Suppressor macrophage treated with lipopolysaccharide for 4 hours (primary cell): Measurements from ENCODE around the gene ANGPTL7.
A peak's percentile ranks its signal among the peaks of the same experiment; 100 is the strongest.
"Not testable (repeated sequence)": the region's sequence is repeated elsewhere in the genome, so short reads cannot be mapped to it uniquely, and the experiment has no call there.

Experiments
- DNase-seq: peaks from one replicate; pipeline ENCODE4 v3.0.0-alpha.2; 2020

ANGPTL7 gene

GRCh38 chr1:11188858-11189451 is at the start of gene ANGPTL7:
ANGPTL7 (plus strand) TSS chr1:11189355; CDS start chr1:11189580, 225 bp downstream.
- no peak for DNase-seq

GRCh38 chr1:11142618-11143391 is 46.4 kb upstream of the ANGPTL7 start:
- no peak for DNase-seq

- no peak for DNase-seq
Observed at GRCh38 chr1:11143401-11143800, 45.8 kb upstream of the ANGPTL7 start.

GRCh38 chr1:11143907-11144306 is 45.2 kb upstream of the ANGPTL7 start:
- DNase-seq: no peak

GRCh38 chr1:11144570-11145256 is 44.4 kb upstream of the ANGPTL7 start:
- no peak for DNase-seq

GRCh38 chr1:11145741-11146140 is 43.4 kb upstream of the ANGPTL7 start:
- no peak for DNase-seq

- DNase-seq: no peak
Observed at GRCh38 chr1:11147197-11147770, 41.9 kb upstream of the ANGPTL7 start.

GRCh38 chr1:11150326-11150725 is 38.8 kb upstream of the ANGPTL7 start:
- DNase-seq: no peak

GRCh38 chr1:11151114-11151513 is 38.0 kb upstream of the ANGPTL7 start:
- DNase-seq: peak; percentile 46

GRCh38 chr1:11151826-11152612 is 37.1 kb upstream of the ANGPTL7 start:
- DNase-seq: no peak

GRCh38 chr1:11152755-11153154 is 36.4 kb upstream of the ANGPTL7 start:
- no peak for DNase-seq

GRCh38 chr1:11153184-11153583 is 36.0 kb upstream of the ANGPTL7 start:
- no peak for DNase-seq

- no peak for DNase-seq
Observed at GRCh38 chr1:11156441-11156840, 32.7 kb upstream of the ANGPTL7 start.

GRCh38 chr1:11156963-11157362 is 32.2 kb upstream of the ANGPTL7 start:
- DNase-seq: no peak

- no peak for DNase-seq
Observed at GRCh38 chr1:11157394-11157793, 31.8 kb upstream of the ANGPTL7 start.

GRCh38 chr1:11157867-11158266 is 31.3 kb upstream of the ANGPTL7 start:
- DNase-seq: peak; percentile 8

GRCh38 chr1:11158291-11158690 is 30.9 kb upstream of the ANGPTL7 start:
- DNase-seq: no peak

GRCh38 chr1:11158720-11159321 is 30.3 kb upstream of the ANGPTL7 start:
- DNase-seq: peak; percentile 12

- DNase-seq: not testable (repeated sequence)
Observed at GRCh38 chr1:11162752-11163151, 26.4 kb upstream of the ANGPTL7 start.

- not testable (repeated sequence) for DNase-seq
Observed at GRCh38 chr1:11166744-11167143, 22.4 kb upstream of the ANGPTL7 start.

- no peak for DNase-seq
Observed at GRCh38 chr1:11168731-11169130, 20.4 kb upstream of the ANGPTL7 start.

- no peak for DNase-seq
Observed at GRCh38 chr1:11169202-11169601, 20.0 kb upstream of the ANGPTL7 start.
